ENCODE data around the gene SELP.

GRCh38 chr1:169563650-169564049 lies 66.3 kb downstream of the SELP start:
- TF ChIP-seq EZH2phosphoT487 (IDR thresholded peaks at IDR 0.05; ENCODE audit: low read length) (no peak), EZH2 (optimal IDR thresholded peaks at IDR 0.05; ENCODE audit: low read depth, low read length) (no peak), CTCF (IDR thresholded peaks at IDR 0.05; ENCODE audit: low read length) (no peak)
